CD4-positive, alpha-beta T cell treated with Interleukin-15 for 1 hour (primary cell): ENCODE data around the gene TLX1.

Experiments used
- DNase-seq: peaks from one replicate; pipeline ENCODE4 v3.0.0-alpha.2; 2020

The TLX1 gene

GRCh38 chr10:101112799-101113594 is 18.1 kb upstream of the TLX1 start:
- DNase-seq = no peak

GRCh38 chr10:101113890-101114403 is 17.2 kb upstream of the TLX1 start:
- no peak for DNase-seq

- no peak for DNase-seq
Measured at GRCh38 chr10:101114646-101115045, 16.5 kb upstream of the TLX1 start.

- no peak for DNase-seq
Measured at GRCh38 chr10:101116754-101117153, 14.3 kb upstream of the TLX1 start.

GRCh38 chr10:101118031-101118430 is 13.1 kb upstream of the TLX1 start:
- no peak for DNase-seq

GRCh38 chr10:101120520-101120883 is 10.6 kb upstream of the TLX1 start:
- DNase-seq = no peak

GRCh38 chr10:101120884-101121653 is 10.0 kb upstream of the TLX1 start:
- DNase-seq = no peak

- no peak for DNase-seq
Measured at GRCh38 chr10:101121654-101122031, 9.5 kb upstream of the TLX1 start.

- no peak for DNase-seq
Measured at GRCh38 chr10:101122270-101123084, 8.6 kb upstream of the TLX1 start.

- no peak for DNase-seq
Measured at GRCh38 chr10:101123085-101123814, 7.8 kb upstream of the TLX1 start.

- DNase-seq = no peak
Measured at GRCh38 chr10:101123815-101124617, 7.1 kb upstream of the TLX1 start.

- DNase-seq = no peak
Measured at GRCh38 chr10:101124933-101125332, 6.2 kb upstream of the TLX1 start.

- no peak for DNase-seq
Measured at GRCh38 chr10:101126684-101127628, 4.1 kb upstream of the TLX1 start.

- DNase-seq = no peak
Measured at GRCh38 chr10:101130141-101130540, 959 bp upstream of the TLX1 start.

GRCh38 chr10:101131962-101132635 is 999 bp downstream of the TLX1 start:
- DNase-seq = no peak

- DNase-seq = no peak
Measured at GRCh38 chr10:101132636-101133473, 1.8 kb downstream of the TLX1 start.

GRCh38 chr10:101133489-101134298 is 2.6 kb downstream of the TLX1 start:
- no peak for DNase-seq
